CD4-positive, alpha-beta T cell treated with Interleukin-2 at 100 ng/mL for 4 hours (primary cell): ENCODE results near the gene OSGEP.
A peak's percentile ranks its signal among the peaks of the same experiment; 100 is the strongest.
"Not testable (repeated sequence)": the region's sequence is repeated elsewhere in the genome, so short reads cannot be mapped to it uniquely, and the experiment has no call there.

Source experiments
- DNase-seq: peaks from one replicate; pipeline ENCODE4 v3.0.0-alpha.2; 2020; ENCODE audit warnings: low spot score

Gene OSGEP

DNA sequence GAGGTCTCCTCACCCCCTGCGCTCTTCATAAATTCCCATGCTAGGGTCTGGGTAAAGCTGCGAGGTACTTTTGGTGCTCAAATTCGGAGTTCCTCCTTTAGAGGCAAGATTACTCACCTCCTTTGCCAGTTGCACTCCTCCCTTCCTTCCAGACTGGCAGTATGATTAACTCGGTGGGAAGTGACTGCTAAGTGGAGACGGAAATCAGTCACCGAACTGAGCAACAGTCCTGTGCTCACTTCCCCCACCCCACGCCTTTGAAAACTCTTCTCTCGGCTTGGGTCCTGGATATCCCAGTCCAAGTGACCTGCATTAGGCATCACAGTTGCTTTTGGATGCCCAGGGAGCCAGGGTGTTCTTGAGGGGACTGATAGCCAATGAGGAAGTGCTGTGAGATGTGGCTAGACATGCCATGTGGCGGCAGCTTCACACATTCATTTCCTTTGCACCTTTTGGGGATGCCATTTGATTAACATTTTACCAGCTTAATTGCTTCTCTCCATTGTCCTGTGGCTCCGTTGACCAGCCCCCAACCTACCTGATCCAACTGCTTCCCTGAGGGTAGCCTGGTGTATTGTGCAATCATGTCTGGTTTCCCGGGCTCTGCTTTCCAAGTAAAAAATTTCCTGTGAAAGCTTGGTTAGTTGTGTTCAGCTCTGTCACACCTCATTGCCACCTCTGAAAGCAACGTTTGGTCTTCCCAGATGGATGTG, 15.4 kb upstream of the OSGEP start:
- DNase-seq: peak; percentile 81

DNA sequence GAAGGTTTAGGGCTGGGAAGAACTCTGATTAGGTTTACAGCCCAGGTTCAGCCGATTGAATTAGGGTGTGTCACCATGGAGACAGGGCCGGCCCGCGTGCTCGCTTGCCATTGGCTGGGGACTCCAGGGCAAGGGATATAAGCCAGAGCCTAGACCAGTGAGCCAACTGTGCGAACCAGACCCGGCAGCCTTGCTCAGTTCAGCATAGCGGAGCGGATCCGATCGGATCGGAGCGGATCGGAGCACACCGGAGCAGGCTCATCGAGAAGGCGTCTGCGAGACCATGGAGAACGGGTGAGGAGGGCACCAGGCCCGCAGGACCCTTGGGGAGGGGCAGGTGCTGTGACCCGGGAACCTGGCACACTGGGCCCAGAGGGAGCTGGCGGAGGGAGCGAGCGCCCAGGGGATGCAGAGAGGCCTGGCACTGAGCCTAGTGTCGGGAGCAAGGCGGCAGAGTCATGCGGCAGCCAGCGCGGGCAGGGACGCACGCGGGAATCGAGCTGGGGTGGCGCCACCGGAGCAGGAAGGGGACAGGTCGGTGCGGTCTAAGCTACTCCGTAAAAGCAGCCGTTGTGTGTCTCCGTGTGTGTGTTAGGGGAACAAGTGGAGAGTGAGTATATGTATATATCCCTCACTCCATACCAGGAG, 14.8 kb upstream of the OSGEP start, which contains the start of gene PNP:
TSS of gene PNP (plus strand) at position 165 of the 648 bp plus-strand sequence. CDS start at position 284, 119 bp downstream.
- DNase-seq: peak; percentile 93

DNA sequence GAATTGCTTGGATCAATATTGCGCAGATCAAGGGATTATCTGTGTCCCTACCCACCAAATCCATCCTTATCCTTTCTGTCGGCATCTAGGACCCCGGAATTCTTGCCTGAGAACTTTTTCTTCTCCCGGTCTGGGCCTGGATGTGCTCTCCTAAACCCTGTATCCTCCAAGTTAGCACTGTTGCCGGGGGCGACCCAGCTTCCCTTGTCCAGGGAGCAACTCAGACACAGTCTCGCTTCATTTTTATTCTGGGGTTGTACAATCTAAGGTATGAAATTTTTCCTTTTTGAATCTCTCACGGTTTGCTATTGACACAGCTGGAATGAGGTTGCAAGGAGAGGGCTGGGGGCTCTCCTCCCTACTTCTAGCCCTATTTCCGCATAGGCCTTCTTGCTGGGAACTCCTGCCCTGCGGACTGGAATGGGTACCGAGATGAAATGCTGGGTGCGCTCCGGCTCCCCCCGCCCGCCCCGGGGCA, 14.2 kb upstream of the OSGEP start:
- DNase-seq: no peak

DNA sequence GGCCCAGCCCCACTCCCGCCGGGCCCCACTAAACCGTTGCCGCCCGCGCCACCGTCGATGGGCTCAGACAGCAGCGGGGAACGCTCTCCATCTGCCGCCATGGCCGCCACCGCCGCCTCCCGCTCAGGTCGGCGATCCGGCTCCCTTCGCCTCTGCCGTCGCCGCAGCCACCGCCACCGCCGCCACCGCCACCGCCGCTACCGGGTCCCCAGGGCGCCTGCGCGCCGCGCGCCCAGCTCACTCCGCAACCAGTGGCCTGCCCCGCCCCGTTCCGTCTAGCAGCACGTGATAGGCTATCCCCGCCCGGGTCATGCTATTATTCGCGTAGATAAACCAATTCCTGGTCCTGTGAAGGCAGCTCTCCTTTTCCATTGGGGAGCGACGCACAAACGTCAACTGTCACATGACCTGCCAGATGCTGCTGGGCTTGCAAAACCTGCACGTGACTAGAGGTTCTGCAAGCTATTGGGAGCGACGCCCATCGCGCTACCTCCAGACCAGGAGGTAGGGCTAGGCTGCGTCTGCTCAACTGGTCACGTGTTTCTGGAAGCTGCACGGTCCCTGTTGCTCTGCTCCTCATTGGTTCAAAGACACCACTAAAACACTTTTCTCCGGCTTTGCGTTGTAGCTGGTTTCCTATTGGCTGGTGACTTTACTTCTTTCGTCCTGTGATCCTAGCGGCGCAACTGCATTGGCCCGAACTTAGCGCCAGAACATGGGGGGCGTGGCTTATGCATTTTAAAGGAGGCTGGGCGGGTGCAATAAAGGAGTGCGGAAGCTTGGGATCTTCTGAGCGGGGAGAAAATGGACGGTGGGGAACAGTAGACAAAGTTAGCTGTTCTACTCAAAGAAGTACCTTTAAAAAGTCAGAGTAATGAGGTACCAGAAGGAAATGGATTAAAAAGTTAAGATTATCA, 6.9 kb upstream of the OSGEP start, which contains the start of gene PIP4P1:
TSS of gene PIP4P1 (minus strand) at position 210 of the 917 bp plus-strand sequence. CDS start at position 101, 109 bp downstream.
- peak; percentile 99 for DNase-seq

DNA sequence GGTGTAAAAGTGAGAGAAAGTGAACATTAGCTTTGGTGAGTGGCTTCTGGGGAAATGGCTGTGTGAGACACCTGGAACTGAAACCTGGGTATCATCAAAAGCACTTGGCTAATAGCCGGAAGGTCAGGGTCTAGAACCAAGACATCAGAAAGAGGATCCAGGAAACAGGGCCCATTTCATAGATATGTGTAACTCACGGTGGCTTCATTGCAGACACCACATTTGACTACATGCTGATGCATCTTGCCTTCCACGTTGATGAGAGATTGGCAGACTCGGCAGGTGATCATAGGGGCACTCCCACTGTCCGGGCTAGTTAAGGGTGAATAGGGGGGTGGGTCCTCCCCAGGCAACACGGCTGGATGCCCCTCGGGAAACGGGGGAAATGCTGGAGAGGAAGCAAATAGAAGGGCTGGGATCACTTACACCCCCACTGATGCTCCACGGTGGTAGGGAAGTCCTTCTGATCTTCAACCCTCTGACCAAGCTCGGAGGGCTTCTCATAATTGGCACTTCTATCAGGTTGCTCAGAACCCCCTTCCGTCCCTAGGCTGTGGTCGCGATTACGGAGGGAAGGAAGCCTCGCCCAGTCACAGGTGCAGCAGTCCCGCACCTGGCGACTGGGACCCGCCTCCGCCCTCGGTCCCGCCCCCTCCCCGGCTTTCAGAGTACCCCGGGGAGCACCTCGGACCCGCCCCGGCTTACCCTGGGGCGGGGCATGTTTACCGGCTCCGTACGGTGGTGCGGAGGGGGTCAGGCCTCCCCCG, 6.0 kb upstream of the OSGEP start:
- peak; percentile 56 for DNase-seq

DNA sequence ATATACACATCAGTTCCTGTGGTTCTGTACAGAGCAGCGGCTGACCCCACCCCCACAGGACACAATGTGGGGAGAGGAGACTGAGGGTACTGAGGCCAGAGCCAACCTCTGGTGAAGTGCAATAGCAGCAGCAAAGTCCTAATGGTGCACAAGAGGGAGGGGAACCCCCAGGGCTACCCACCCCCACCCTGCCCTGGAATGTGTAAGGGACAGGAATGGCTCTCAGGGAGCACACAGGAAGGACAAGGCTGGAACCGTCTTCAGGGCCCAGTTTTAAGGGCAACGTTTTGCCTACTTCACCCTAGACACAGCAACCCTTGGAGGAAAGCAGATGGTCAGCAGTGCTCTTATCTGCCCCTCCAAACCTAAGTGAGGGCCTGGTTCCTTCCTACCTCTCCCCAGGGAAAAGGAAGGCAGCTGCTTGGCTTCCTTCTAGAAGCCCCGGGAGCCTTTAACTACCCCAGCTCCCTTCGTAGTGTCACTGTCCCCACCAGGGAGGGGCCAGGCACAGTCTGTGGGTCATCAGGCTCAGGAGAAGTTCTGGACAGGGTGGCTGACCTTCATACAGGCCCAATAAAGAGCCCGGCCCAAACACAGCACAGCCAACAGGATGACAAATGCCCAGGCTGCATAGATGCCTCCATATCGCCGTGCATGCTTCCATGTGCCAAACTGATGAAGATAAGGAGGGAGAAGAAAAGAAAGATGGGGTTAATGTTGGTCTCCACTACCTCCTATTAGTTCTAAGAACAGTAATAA, 3.6 kb upstream of the OSGEP start:
- DNase-seq: no peak

DNA sequence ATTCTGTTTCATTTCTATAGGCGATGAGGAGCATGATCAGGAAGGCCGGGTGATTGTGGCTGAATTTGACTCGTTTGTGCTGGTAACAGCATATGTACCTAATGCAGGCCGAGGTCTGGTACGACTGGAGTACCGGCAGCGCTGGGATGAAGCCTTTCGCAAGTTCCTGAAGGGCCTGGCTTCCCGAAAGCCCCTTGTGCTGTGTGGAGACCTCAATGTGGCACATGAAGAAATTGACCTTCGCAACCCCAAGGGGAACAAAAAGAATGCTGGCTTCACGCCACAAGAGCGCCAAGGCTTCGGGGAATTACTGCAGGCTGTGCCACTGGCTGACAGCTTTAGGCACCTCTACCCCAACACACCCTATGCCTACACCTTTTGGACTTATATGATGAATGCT, 2.4 kb upstream of the OSGEP start:
- DNase-seq: no peak

DNA sequence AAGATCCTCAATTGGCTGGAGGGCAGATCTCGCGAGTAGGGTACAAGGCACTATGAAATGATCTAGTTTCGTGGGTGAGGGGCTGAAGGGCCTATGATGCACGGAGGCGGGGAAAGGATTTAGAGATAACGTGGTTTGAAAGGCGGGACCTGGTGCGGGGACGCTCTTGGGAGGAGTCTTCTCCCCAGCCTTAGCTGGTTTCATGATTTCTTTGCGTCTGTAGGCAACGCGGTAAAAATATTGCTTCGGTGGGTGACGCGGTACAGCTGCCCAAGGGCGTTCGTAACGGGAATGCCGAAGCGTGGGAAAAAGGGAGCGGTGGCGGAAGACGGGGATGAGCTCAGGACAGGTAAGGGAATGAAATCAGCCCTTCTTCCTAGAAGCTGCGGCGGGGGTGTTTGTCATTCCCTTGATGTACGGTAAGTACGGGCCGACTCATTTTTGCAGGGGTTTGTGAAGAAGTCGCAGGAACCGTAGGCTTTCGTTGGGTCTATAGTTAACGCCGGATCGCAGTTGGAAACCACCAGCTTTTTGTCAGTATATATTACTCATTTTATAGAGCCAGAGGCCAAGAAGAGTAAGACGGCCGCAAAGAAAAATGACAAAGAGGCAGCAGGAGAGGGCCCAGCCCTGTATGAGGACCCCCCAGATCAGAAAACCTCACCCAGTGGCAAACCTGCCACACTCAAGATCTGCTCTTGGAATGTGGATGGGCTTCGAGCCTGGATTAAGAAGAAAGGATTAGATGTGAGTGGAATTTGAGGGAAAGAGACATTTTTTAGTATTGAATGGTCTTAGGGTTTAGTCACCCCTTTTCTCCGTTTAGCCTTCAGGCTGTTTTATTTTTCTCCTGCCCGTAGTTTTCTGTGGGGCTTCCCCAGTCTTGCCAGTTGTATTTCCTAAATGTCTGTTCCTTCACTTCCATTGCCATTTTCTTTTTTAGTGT, 1.0 kb upstream of the OSGEP start:
- DNase-seq: peak; percentile 40

DNA sequence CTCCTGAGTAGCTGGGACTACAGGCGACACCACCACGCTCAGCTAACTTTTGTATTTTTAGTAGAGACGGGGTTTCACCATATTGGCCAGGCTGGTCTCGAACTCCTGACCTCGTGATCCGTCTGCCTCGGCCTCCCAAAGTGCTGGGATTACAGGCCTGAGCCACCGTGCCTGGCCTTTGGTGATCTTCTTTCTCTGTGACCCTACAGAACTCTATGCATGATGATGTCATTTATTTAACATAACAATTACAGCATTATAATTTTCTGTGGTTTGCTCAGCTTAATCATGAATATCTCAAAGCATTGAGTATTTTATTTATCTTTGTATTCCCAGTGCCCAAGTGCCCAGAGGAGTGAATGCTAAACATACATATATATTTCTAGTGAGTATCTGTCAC, 1.8 kb downstream of the OSGEP start:
- DNase-seq: not testable (repeated sequence)

DNA sequence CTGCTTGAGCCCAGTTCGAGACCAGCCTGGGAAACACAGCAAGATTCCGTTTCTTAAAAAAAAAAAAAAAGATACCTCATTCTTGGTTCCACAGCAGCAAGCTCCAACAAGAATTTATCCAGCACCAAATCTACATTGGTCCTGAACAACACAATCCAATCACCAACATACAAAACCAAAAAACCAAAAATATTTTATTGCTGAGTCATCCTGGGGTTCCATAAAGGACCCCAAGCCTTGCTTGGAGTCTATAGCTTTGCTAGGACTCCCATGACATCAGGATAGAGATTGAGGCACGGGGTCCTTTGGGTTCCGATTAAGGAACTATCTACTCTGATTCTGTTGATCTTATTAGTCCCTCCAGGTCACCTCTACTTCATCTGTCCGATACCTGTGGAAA, 7.7 kb downstream of the OSGEP start:
- DNase-seq: no peak

DNA sequence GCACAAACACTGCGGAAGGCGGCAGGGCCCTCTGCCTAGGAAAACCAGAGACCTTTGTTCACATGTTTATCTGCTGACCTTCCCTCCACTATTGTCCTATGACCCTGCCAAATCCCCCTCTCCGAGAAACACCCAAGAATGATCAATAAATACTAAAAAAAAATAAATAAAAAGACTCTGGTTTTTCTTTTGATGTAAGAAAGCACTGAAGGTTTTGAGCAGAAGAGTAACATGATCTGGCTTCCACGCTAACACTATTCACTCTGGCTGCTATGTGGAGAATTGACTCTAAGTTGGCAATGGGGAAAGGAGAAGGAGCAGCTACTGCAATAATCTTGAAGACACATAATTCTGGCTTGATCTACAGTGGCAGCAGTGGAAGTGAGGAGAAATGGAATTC, 11.0 kb downstream of the OSGEP start:
- DNase-seq: not testable (repeated sequence)

DNA sequence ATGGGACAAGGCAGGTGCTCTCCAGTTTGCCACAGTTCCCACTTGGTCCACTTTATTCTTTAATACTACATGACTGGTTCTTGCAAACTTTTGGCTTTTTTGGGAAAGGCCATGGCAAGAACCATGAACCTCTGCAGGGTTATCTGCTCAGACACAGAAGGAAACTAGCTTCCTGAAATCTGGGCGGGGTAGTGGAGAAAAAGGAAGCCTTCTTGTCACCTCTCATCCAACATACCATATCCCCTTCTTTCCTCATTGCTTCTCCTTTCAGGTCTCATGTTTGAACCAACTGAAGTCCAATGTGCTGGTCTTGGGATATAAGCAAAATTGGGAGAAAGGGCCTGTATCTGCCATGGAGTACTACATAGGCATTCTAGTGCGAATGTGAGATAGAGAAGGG, 13.2 kb downstream of the OSGEP start:
- DNase-seq: no peak

DNA sequence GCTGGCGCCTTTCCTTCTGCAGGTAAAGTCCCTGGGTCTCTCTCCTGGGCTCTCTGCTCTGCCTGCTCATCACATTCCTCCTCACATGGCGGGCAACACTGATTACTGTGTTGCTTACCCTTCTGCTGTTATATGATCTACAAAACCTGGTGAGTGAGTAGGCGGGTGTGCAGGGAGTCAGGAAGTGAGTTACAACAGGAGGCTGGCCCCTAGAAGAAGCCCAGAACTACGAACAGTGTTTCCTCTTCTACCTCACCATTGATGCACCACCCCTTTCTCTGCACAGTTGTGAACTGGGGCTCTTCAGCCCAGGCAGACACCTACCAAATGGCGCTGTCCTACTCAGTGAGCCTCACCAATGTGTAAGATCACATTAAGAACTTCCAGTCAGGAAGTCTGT, 13.7 kb downstream of the OSGEP start:
- peak; percentile 23 for DNase-seq

DNA sequence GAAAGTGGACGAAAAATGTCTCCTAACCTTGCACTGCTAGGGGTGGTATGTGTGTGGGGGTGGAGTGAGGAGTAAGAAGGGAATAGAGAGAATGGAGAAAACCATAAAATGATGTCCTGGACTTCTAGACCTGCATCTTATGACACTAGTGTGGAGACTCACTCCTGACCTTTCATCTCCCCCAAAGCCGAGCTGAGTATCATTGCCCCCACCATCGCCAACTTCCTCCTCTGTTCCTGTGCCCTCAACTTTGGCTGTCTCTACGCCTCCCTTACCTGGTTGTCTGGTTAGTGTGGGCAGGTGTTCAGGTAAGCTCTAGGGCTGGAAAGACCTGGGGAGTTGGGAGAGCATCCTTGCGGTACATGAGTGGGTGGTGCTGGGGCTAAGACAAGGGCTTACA, 14.1 kb downstream of the OSGEP start:
- DNase-seq: no peak

DNA sequence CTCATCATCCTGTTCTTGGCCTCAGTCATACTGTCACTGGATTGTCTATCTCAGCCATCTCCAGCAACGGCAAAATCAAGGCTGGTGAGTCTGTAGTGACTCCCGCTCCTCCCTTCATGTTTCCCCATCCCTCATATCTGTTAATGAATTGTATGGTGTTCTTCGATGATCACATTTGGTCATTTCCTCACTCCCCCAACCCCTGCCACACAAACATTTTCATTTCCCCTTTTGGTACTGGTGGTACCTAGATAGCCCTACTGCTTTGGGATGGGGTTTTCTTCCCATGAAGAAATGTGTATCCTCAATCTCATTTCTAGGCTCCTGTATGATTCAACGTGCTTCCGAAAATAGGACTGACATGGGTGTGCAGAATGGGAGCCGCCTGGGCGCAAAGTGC, 15.9 kb downstream of the OSGEP start:
- no peak for DNase-seq

DNA sequence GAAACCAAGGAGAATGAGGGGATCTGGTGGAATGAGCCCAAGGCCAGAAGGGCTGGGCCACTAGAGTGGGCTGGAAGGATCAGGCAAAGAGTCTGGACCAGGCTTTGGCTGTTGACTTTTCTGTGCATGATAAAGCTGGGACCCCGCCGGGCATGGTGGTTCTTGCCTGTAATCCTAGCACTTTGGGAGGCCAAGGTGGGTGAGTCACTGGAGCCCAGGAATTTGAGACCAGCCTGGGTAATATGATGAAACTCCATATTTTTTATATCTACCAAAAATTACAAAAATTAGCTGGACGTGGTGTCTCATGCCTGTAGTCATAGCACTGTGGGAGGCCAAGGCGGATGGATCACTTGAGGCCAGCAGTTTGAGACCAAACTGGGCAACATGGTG, 18.3 kb downstream of the OSGEP start:
- no peak for DNase-seq

DNA sequence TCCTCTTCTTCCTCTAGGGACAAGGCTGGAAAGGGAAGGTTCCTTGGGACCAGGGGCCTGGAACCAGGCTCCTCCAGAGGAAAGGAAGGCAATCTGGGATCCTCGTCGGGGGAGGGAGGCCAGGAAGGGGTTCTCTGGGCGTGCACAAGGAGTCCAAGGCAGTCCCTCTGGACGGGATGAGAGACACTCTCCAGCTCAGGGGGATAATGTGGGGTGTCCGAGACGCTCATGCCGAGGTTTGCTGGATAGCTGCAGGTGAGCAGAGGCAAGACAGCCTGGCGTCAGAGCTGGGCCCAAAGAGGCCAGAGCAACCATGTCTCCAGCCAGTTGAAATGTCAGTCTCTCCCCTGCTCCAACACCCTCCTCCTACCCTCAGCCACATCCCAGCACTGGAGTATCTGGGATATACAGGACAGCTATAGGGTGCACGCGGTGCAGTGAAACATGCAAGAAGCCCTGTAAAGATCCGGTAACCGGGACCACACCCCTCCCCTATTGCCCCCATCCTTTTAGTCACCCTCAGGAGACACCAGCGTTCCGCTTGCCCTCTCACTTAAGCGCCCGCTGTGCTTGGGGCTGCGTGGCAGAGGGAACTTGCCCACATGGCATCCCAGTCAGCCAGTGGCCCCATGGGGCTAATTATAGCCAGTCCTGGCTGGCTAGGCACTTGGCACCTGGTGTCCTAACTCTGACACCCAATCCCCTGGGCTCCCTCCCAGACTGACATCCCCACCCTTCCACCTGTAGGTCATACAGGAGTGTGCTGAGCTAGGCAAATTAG, 18.8 kb downstream of the OSGEP start, which contains the start of gene KLHL33:
TSS of gene KLHL33 (minus strand) at position 585 of the 781 bp plus-strand sequence. CDS start at position 230, 355 bp downstream.
- no peak for DNase-seq

DNA sequence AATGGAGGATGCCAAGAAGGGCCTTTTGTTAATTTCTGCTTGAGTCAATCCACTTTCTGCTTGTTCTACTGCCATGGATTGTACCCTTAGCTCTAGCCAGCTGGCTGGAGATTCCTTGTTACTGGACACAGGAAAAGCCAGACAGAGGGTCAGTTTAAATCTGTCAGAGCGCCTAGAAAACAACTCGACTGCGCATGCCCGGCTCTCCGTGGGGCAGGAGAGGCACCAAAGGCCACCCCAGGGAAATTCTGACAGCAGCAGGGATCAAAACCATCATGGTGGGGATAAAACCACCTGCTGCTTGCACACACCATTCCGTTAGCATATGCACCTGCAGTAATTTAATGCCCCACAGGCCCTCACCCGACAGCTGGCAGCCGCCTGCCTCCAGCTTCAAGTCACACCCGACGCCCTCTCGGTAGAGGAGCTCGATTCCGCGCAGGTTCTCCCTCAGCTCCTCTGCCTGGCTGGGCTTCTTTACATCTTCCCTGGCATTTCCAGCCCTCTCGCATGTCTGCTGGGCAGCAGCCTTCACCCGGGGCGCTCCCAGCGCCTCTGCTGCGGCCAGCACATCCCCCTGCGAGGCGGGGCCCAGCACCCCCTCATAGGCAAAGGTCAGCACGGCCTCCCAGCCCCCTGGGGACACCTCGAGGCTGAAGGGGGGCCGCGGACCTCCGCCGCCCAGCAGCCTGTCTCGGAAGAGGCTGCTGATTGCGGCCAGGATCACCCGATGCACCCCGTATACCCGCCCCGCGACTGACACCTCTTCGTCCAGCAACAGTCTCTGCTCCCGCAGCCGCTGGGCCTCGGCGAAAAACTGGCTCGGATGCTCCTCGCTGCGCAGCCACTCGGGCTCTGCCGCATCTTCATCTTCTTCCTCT, 19.7 kb downstream of the OSGEP start:
- no peak for DNase-seq
